NAMALWA (cell line): Measurements from ENCODE around the gene OR6J1.
A peak's percentile ranks its signal among the peaks of the same experiment; 100 is the strongest.
"Not testable (repeated sequence)": the region's sequence is repeated elsewhere in the genome, so short reads cannot be mapped to it uniquely, and the experiment has no call there.

Source experiments
- DNase-seq: peaks from one replicate; pipeline ENCODE4 v3.0.0-alpha.2; 2015; ENCODE audit warnings: low spot score

Gene OR6J1

DNA sequence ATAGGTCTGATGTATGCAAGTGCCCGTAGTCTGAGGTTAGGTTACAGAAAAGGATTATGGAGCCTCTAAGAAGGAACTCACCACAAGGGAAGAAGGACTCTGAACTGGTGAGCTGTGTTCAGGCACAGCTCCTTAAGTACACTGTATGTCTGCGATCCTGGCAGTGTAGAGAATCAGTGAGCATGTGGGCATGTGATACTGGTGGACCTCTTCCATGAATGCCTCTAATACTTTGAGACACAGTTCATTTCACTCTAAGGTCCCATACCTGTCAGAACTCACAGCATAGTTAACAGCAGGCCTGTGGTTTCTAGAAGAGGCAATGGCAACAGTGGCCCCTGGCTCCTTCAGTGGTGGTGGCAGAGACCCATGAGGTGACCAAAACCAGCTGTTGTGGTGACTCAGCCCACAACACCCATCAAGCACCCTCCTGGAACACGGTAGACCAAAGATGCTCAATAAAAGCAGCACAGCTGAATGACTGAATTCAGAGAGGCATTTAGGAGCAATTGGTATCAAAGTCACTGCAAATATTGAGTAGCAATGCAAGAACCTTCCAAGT lies 6.9 kb upstream of the OR6J1 start:
- peak; percentile 91 for DNase-seq

GRCh38 chr14:22650046-22650739 lies 6.0 kb upstream of the OR6J1 start:
- no peak for DNase-seq

GRCh38 chr14:22648506-22648905 lies 4.4 kb upstream of the OR6J1 start:
- DNase-seq, result no peak

DNA sequence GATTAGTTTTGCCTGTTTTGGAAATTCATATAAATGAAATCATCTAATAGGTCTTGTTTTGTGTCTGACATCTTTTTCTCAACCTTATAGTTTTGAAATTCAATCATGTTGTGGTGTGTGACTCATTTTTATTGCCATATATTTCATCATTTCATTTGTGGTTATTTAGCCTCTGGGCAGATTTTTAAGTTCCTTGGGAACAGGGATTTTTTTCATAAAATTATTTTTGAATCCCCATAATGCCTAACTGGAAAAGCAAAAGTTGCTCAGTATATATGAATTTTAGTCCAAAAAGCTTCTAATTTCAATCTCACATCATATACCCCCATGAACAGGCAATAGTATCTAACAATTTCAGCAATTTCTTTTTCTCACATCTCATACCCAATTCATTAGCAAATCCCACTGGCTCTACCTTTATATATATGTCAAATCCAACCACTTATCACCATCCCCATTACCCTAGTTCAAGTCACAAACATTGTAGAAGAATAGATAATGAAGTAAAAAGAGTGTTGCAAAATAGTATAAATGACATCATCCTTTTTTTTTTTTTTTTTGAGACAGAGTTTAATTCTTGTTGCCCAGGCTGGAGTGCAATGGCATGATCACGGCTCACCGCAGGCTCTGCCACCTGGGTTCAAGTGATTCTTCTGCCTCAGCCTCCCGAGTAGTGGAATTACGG lies 2.6 kb upstream of the OR6J1 start:
- DNase-seq, result no peak

DNA sequence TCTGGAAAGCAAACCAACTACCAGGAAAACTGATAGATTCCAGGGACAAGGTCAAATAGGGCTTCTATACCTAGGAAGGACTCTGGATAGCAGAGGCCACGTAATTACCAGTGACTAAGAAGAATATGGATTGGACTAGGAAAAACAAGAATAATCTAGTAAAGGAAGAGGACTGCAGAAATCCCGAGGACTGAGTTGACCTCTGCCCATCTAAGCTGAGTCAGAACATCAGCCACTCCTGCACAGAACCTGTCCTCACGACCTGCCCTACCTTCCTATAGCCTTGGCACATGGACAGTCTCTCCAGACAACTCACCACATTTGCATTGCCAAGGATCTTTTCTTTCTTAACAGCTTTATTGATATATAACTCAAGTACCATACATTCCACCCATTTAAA lies 2.3 kb downstream of the OR6J1 start:
- DNase-seq, result no peak

DNA sequence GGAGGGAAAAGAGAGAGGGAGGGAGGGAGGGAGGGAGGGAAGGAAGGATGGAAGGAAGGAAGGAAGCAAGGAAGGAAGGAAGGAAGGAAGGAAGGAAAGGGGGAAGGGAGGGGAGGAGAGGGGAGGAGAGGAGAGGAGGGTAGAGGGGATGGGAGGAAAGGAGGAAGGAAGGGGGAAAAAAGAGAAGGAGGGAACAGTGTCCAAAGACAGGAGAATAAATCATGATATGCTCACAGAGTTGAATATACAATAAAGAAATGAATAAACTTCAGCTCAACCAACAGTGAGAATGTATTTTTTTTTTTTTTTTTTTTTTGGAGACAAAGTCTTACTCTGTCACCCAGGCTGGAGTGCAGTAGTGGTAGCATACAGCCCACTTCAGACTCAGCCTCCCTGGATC lies 4.0 kb downstream of the OR6J1 start:
- DNase-seq, result no peak

- not testable (repeated sequence) for DNase-seq
These were observed 8.2 kb downstream of the OR6J1 start for GRCh38 chr14:22635980-22636379.

GRCh38 chr14:22634233-22634900 lies 9.8 kb downstream of the OR6J1 start:
- DNase-seq, result no peak

GRCh38 chr14:22630486-22630885 lies 13.7 kb downstream of the OR6J1 start:
- no peak for DNase-seq

GRCh38 chr14:22630066-22630465 lies 14.1 kb downstream of the OR6J1 start:
- DNase-seq, result no peak

- no peak for DNase-seq
These were observed 14.8 kb downstream of the OR6J1 start for GRCh38 chr14:22629361-22629760.

DNA sequence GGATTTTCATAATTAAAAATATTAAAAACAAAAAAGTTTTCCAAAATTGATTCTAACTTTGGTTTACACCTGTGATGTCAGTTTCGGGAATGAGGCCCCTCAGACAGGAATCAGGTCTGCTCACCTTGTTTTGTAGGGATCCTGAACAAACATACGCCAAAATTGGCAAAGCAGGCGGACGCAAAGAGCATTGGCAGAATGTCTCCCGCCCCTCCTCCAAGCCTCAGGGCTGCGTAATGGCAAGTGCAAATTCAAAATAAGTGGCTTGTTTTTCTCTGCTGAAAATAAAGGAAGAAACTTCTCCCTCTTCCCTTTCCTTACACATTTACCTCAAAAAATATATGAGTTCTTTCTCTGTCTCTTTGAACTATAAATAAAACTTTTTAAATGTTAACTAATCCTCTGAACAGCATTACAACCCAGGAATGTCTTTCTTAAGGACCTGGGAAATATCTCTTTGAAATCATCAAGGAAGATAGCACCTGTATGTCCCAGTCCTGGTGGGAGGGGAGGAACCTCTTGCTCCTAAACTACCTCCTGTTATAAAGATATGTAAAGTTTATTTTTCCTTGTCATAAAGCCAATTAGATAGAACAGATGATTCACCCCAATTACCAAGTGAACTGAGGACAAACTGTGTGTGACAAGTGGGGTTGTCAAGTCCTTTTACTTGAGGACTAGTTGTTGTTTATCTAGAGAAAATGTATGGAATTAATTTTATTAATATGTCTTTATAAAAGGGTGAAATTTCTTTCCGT lies 16.5 kb downstream of the OR6J1 start:
- DNase-seq, result no peak

DNA sequence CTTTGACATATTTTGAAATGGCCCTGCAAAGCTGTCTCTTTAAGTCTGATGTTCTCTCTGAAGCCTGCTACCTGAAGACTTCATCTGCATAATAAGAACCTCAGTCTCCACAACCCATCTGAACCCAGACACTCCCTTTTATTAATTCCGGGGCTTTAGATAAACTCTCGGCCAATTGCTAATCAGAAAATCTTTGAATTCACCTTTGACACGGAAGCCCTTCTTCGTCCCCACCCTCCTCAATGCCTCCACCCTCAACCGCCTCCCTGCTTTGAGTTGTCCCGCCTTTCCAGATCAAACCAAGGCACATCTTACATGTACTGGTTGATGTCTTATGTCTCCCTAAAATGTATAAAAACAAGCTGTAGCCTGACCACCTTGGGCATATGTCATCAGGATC lies 17.6 kb downstream of the OR6J1 start:
- DNase-seq, result no peak

DNA sequence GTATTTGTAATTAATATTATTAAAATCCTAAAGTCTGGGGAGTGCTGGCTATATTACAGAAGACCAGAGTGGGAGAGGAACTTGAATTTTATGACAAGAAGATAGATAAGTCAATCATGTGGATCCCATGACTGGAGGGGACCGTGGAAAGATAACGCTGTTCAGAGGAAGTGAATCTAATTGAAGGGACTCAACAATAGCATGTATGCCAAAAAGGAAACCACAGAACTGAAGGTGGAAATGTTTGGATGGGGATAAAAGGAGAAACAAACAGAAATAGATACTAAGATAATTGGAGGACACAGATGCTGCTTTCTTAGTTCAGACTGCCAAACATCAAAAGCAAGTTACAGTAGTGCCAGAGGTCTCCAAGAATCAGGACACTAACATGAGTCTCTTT lies 21.1 kb downstream of the OR6J1 start:
- no peak for DNase-seq

DNA sequence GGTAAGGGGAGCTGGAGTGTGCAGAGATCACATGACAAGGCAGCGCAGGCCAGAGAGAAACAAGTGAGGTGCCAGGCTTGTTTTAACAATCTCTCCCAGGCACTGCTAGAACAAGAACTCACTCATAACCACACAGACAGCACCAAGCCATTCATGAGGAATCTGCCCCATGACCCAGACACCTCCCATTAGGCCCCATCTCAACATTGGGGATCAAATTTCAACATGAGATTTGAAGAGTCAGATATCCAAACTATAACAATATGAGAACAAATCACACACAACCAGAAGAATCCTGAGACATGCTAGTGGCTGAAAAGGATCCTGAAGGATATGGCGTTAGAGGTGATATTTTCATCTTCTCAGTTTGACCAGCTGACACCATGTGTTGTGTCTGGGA lies 21.9 kb downstream of the OR6J1 start:
- no peak for DNase-seq

DNA sequence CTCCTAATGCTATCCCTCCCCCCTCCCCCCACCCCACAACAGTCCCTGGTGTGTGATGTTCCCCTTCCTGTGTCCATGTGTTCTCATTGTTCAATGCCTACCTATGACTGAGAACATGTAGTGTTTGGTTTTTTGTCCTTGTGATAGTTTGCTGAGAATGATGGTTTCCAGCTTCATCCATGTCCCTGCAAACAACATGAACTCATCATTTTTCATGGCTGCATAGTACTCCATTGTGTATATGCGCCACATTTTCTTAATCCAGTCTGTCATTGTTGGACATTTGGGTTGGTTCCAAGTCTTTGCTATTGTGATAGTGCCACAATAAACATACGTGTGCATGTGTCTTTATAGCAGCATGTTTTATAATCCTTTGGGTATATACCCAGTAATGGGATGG lies 28.4 kb downstream of the OR6J1 start:
- DNase-seq, result not testable (repeated sequence)

GRCh38 chr14:22614240-22614799 lies 29.8 kb downstream of the OR6J1 start:
- DNase-seq, result peak; percentile 24

- DNase-seq, result no peak
These were observed 30.4 kb downstream of the OR6J1 start for GRCh38 chr14:22613736-22614239.

- DNase-seq, result peak; percentile 17
These were observed 31.0 kb downstream of the OR6J1 start for GRCh38 chr14:22613106-22613695.

DNA sequence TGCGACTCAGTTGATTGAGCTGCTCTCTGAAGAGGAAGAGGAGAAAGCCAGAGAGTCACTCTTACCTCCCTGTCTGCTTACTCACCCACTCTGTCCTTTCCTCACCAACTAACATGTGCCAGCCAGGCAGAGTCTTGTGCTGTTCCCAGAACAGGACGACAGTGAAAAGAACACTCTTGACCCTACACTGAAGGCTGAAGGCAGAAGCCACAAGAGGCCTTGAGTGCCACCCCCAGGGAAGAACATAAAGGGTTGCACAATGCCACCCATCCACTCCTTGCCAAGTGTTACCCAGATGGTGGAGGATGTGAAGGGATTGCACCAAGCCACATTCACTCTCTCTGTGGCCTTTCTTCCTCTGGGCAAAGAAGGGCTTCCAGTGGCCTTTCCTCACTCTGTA lies 33.2 kb downstream of the OR6J1 start:
- DNase-seq, result no peak

DNA sequence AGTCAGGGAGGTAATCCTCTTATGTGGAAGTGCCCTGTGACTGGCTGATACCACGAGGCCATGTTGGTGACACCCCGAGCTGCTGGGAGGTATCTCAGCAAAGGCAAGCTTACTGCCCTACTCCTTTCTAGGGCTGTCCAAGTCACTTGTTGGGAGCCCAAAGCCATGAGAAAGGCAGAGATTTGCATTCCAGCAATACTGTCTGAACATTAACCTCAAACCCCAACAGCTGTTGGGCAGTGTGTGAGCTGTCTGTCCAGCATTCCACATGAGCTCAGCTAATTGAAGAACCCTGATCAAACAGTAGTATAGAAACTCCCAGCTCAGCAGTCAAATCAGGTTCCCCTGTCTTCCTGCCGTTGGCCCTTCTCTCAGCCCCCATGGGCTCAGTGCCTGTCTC lies 36.9 kb downstream of the OR6J1 start:
- DNase-seq, result no peak
